Endothelial cell of umbilical vein (primary cell): ENCODE results near the gene GAN. TPM values are rescaled to one million over a fixed set of nuclear protein-coding genes. Genes with fewer than 3 reads are reported as not detected.

Source experiments
- BruUV-seq: library from RNA; stranded (reverse); fragments of 400-500 nt; replicated peaks from 2 replicates; lab custom pipeline; 2021; lab: Mats Ljungman, UMichigan
- CTCF ChIA-PET: fragments of 300-600, 350-600 bp; sonication (Branson Sonifier 250); formaldehyde crosslinking; loops from one replicate; lab custom pipeline; 2021; ENCODE audit warnings: antibody characterized with exemption, inconsistent platforms; lab: Charles Lee
- POLR2A ChIA-PET: fragments of 300-600, 350-600 bp; sonication (Branson Sonifier 250); formaldehyde crosslinking; loops from one replicate; lab custom pipeline; 2021; ENCODE audit warnings: antibody characterized with exemption, inconsistent platforms; lab: Charles Lee
- DNase-seq: peaks from one replicate; pipeline ENCODE4 v3.0.0-alpha.2; 2011; ENCODE audit warnings: low read depth, low spot score
- FAIRE-seq: peaks from 2 replicates; lab custom pipeline; 2011; peaks lifted over from hg19 to GRCh38; lab: Jason Lieb, UNC
- H2AFZ ChIP-seq: 2 replicates; pipeline ENCODE4 v1.6.0; 2012; ENCODE audit warnings: low read depth, low read length, control low read depth, inconsistent platforms
- H3K27ac ChIP-seq: 2 replicates; pipeline ENCODE4 v1.5.1; 2011; ENCODE audit warnings: low read depth, mild to moderate bottlenecking, control low read depth, low read length, moderate library complexity; ENCODE audit not compliant: insufficient read depth
- H3K27me3 ChIP-seq, 2 experiments: 2 replicates each; pipeline versions ENCODE4 v1.6.0 to v1.6.1; 2011; ENCODE audit warnings: low read length in 2 of 2, mixed read lengths in 1 of 2; ENCODE audit not compliant: control insufficient read depth in 2 of 2, insufficient read depth in 2 of 2
- H3K36me3 ChIP-seq, 2 experiments: 2 replicates in 1 of 2; 3 replicates in 1 of 2; pipeline ENCODE4 v1.5.1; 2011; ENCODE audit warnings: low read length in 2 of 2, mild to moderate bottlenecking in 1 of 2, moderate library complexity in 1 of 2; ENCODE audit not compliant: control insufficient read depth in 2 of 2, insufficient read depth in 2 of 2; ENCODE audit errors: extremely low read depth in 1 of 2
- H3K4me1 ChIP-seq: 3 replicates; pipeline ENCODE4 v1.5.1; 2011; ENCODE audit warnings: mild to moderate bottlenecking, low read length; ENCODE audit not compliant: control insufficient read depth, insufficient read depth; ENCODE audit errors: extremely low read depth
- H3K4me2 ChIP-seq: 2 replicates; pipeline ENCODE4 v1.6.1; 2011; ENCODE audit warnings: low read length, control low read depth, mixed read lengths; ENCODE audit not compliant: insufficient read depth
- H3K4me3 ChIP-seq, 3 experiments: fragments of 200-600 bp in 1 of 3; sonication (generic), shearing (Covaris generic) in 1 of 3; replicated peaks in 1 of 3; 2 replicates each; pipeline ENCODE4 v1.5.1; 2011 to 2016; ENCODE audit warnings: control low read depth in 3 of 3, low read length in 3 of 3, mild to moderate bottlenecking in 2 of 3, inconsistent platforms in 1 of 3, low read depth in 1 of 3, moderate library complexity in 1 of 3; ENCODE audit not compliant: insufficient read depth in 1 of 3
- H3K79me2 ChIP-seq: 2 replicates; pipeline ENCODE4 v1.6.0; 2012; ENCODE audit warnings: low read length, inconsistent platforms; ENCODE audit not compliant: control insufficient read depth, insufficient read depth
- H3K9ac ChIP-seq: replicated peaks from 2 replicates; pipeline ENCODE3; 2011; ENCODE audit warnings: low read length, control low read depth; ENCODE audit not compliant: insufficient read depth; ENCODE audit errors: extremely low read depth
- H3K9me1 ChIP-seq: replicated peaks from 3 replicates; pipeline ENCODE4 v1.6.0; 2011; ENCODE audit warnings: mild to moderate bottlenecking, low read length; ENCODE audit not compliant: control insufficient read depth, insufficient read depth; ENCODE audit errors: extremely low read depth
- H3K9me3 ChIP-seq: replicated peaks from 2 replicates; pipeline ENCODE4 v1.5.1; 2012; ENCODE audit warnings: low read length, inconsistent platforms; ENCODE audit not compliant: control insufficient read depth, insufficient read depth
- H4K20me1 ChIP-seq: replicated peaks from 2 replicates; pipeline ENCODE3; 2011; ENCODE audit warnings: mild to moderate bottlenecking, low read length; ENCODE audit not compliant: control insufficient read depth, insufficient read depth; ENCODE audit errors: extremely low read depth
- CTCF ChIP-seq, 2 donors: IDR thresholded peaks; 1 replicate in 1 of 2; 2 replicates in 1 of 2; pipeline ENCODE4 v1.5.1; 2011; ENCODE audit warnings: low read length in 2 of 2, mild to moderate bottlenecking in 2 of 2, moderate library complexity in 2 of 2, control low read depth in 1 of 2, inconsistent platforms in 1 of 2, low read depth in 1 of 2; ENCODE audit not compliant: insufficient read depth in 1 of 2; ENCODE audit errors: extremely low read depth in 1 of 2
- EZH2 ChIP-seq: IDR thresholded peaks from 2 replicates; pipeline ENCODE4 v1.6.1; 2012; ENCODE audit warnings: borderline replicate concordance, low read depth, mild to moderate bottlenecking, moderate library complexity, low read length, inconsistent platforms; ENCODE audit not compliant: severe bottlenecking
- FOS ChIP-seq: IDR thresholded peaks from 2 replicates; pipeline ENCODE4 v1.6.1; 2011; ENCODE audit warnings: mild to moderate bottlenecking, low read length, moderate library complexity, borderline replicate concordance; ENCODE audit not compliant: insufficient read depth
- GATA2 ChIP-seq: IDR thresholded peaks from 2 replicates; pipeline ENCODE4 v1.7.0; 2011; ENCODE audit warnings: low read depth, mild to moderate bottlenecking, moderate library complexity, mixed read lengths, low read length; ENCODE audit not compliant: insufficient read length, insufficient read depth
- JUN ChIP-seq: IDR thresholded peaks from 2 replicates; pipeline ENCODE4 v1.6.1; 2011; ENCODE audit warnings: borderline replicate concordance, low read depth; ENCODE audit not compliant: insufficient read length, insufficient read depth
- MAX ChIP-seq: IDR thresholded peaks from 2 replicates; pipeline ENCODE4 v1.6.1; 2011; ENCODE audit not compliant: insufficient read depth, insufficient read length
- MYC ChIP-seq: IDR thresholded peaks from one replicate; pipeline ENCODE4 v1.6.1; 2011; ENCODE audit warnings: mild to moderate bottlenecking, low read depth, low read length
- POLR2A ChIP-seq: IDR thresholded peaks from 2 replicates; pipeline ENCODE4 v1.6.1; 2012; ENCODE audit warnings: low read depth, mild to moderate bottlenecking, control low read depth, low read length
- POLR2AphosphoS5 ChIP-seq: IDR thresholded peaks from 2 replicates; pipeline ENCODE4 v1.6.1; 2012; ENCODE audit warnings: low read depth, mild to moderate bottlenecking, control low read depth, low read length, moderate library complexity; ENCODE audit not compliant: insufficient read depth
- dilution Hi-C: fragments of 300-500 bp; cut with MboI; formaldehyde crosslinking; loops from one replicate; pipeline ENCODE4 v1.15.0; 2019; ENCODE audit warnings: low sequenced_read_pairs; ENCODE audit not compliant: extremely low pct_ligation_motif_present
- intact Hi-C: fragments of 100-400 bp; cut with micrococcal nuclease; formaldehyde crosslinking; loops from one replicate; pipeline ENCODE4 v1.10.0; 2022
- polyA plus RNA-seq, 4 experiments: library from polyadenylated mRNA; depleted of rRNA in 3 of 4; stranded (reverse) in 3 of 4; unstranded in 1 of 4; fragments of >200 nt; gene quantifications; 2 replicates each; pipeline versions ENCODE4 v1.2.1 to v1.2.3, GENCODE V29; 2011 to 2012; ENCODE audit warnings: missing spikeins in 1 of 4
- total RNA-seq: library from RNA; stranded (reverse); gene quantifications from 2 replicates; pipeline ENCODE4 v1.2.3, GENCODE V29; 2021

GAN gene
- total and polyA plus RNA-seq, 2 donors (not counting 3 experiments of a cell fraction or from before 2014, with no cell fraction given) = 1.8 to 11.1 TPM

GRCh38 chr16:81357711-81358260, 43.0 kb downstream of the GAN start:
- H3K27ac ChIP-seq = no peak overlapping the region
- dilution Hi-C loops (loop anchor here (25.0 kb wide), 1 partner anchor 105 kb away; no protein-coding TSS in a partner anchor), intact Hi-C loops (loop anchor here (5.0 kb wide), 1 partner anchor 150 kb away; no protein-coding TSS in a partner anchor)
- DNase-seq (no peak), FAIRE-seq (no peak)
- TF ChIP-seq CTCF (IDR thresholded peaks at IDR 0.05; ENCODE audit: extremely low read depth in 1 of 2, insufficient read depth in 1 of 2, low read depth in 1 of 2, low read length in 2 of 2) = no peak
- no peak for TF ChIP-seq GATA2
- no peak for TF ChIP-seq POLR2AphosphoS5
- no peak for TF ChIP-seq EZH2
- TF ChIP-seq MYC = no peak
- no peak for TF ChIP-seq JUN
- TF ChIP-seq MAX = no peak
- TF ChIP-seq POLR2A = no peak
- no peak for TF ChIP-seq FOS
- H2AFZ ChIP-seq = no peak overlapping the region
- H3K9ac ChIP-seq = no peak overlapping the region
- no peak overlapping the region for H3K4me2 ChIP-seq
- H3K4me1 ChIP-seq = no peaks in the 10 kb centered on the region
- peaks cover under 1 to 10% of the 10 kb centered on the region in 2 experiments for H3K36me3 ChIP-seq
- BruUV-seq = no TSS peak
- H3K79me2 ChIP-seq = no peaks in the 10 kb centered on the region
- H3K9me1 ChIP-seq = no peaks in the 10 kb centered on the region
- H3K9me3 ChIP-seq = no peaks in the 10 kb centered on the region
- ChIA-PET POLR2A (no interaction called here), CTCF (interaction anchor here (0.8 to 1.3 kb wide), 2 partner anchors 9 to 97 kb away, joined by 3 read pairs; no protein-coding TSS in a partner anchor)
- no peaks in the 10 kb centered on the region for H3K27me3 ChIP-seq
- no peaks in the 10 kb centered on the region for H4K20me1 ChIP-seq
- no peak overlapping the region for H3K4me3 ChIP-seq
